A673 (cell line): ENCODE data around the gene TRIM15. TPM values are rescaled to one million over a fixed set of nuclear protein-coding genes. Genes with fewer than 3 reads are reported as not detected.

Experiments
- BruUV-seq: library from RNA; stranded (reverse); fragments of 400-500 nt; replicated peaks from 2 replicates; lab custom pipeline; 2021; lab: Mats Ljungman, UMichigan
- CTCF ChIA-PET: fragments of 300-600 bp; sonication (Branson Sonifier 250); formaldehyde crosslinking; loops from one replicate; lab custom pipeline; 2022; ENCODE audit warnings: antibody characterized with exemption; lab: Charles Lee
- POLR2A ChIA-PET: fragments of 300-600 bp; sonication (Branson Sonifier 250); formaldehyde crosslinking; loops from one replicate; lab custom pipeline; 2022; ENCODE audit warnings: antibody characterized with exemption; ENCODE audit not compliant: low non-redundant PET; lab: Charles Lee
- DNase-seq: peaks from one replicate; pipeline ENCODE4 v3.0.0-alpha.2; 2015; ENCODE audit warnings: low spot score
- H3K27ac ChIP-seq: fragments of 200-600 bp; sonication (generic); 2 replicates; pipeline ENCODE4 v1.5.1; 2016; ENCODE audit warnings: mixed run types, low read depth, mild to moderate bottlenecking, mixed read lengths, antibody characterized with exemption, low read length; ENCODE audit not compliant: poor library complexity, severe bottlenecking
- H3K27me3 ChIP-seq: fragments of 200-600 bp; sonication (generic); replicated peaks from 2 replicates; pipeline ENCODE4 v1.6.1; 2017; ENCODE audit warnings: mixed run types, low read depth, mild to moderate bottlenecking, mixed read lengths, antibody characterized with exemption, low read length; ENCODE audit not compliant: insufficient read depth, poor library complexity
- H3K36me3 ChIP-seq: fragments of 200-600 bp; sonication (generic); 2 replicates; pipeline ENCODE4 v1.6.1; 2016; ENCODE audit warnings: mixed run types, mild to moderate bottlenecking, mixed read lengths, antibody characterized with exemption, low read length; ENCODE audit not compliant: insufficient read depth, poor library complexity, severe bottlenecking
- H3K4me1 ChIP-seq: fragments of 200-600 bp; sonication (generic); 2 replicates; pipeline ENCODE4 v1.6.1; 2017; ENCODE audit warnings: mixed run types, mild to moderate bottlenecking, mixed read lengths, antibody characterized with exemption, low read length; ENCODE audit not compliant: insufficient read depth, poor library complexity, severe bottlenecking
- H3K4me3 ChIP-seq: fragments of 200-600 bp; sonication (generic); 2 replicates; pipeline ENCODE4 v1.5.1; 2016; ENCODE audit warnings: low read depth, mixed run types, mild to moderate bottlenecking, mixed read lengths, low read length; ENCODE audit not compliant: poor library complexity, severe bottlenecking
- H3K9me3 ChIP-seq: fragments of 200-600 bp; sonication (generic); 2 replicates; pipeline ENCODE4 v1.6.1; 2016; ENCODE audit warnings: mixed run types, low read depth, mild to moderate bottlenecking, mixed read lengths, antibody characterized with exemption, low read length; ENCODE audit not compliant: poor library complexity, severe bottlenecking
- CTCF ChIP-seq: fragments of 300-800, 200-600 bp; sonication (generic); conservative IDR thresholded peaks from 2 replicates; pipeline ENCODE4 v1.5.1; 2017; ENCODE audit warnings: low read depth, mild to moderate bottlenecking, antibody characterized with exemption, low read length, moderate library complexity, mixed read lengths
- EZH2 ChIP-seq: fragments of 200-600 bp; sonication (generic); IDR thresholded peaks from 2 replicates; pipeline ENCODE4 v1.6.1; 2017; ENCODE audit warnings: borderline replicate concordance, low read depth, mild to moderate bottlenecking, mixed read lengths, antibody characterized with exemption, low read length; ENCODE audit not compliant: poor library complexity, severe bottlenecking
- intact Hi-C: fragments of 100-400 bp; cut with micrococcal nuclease; formaldehyde crosslinking; loops from one replicate; pipeline ENCODE4 v1.10.0; 2022; ENCODE audit not compliant: unreplicated experiment
- total RNA-seq: library from RNA; stranded (reverse); gene quantifications from 2 replicates; pipeline ENCODE4 v1.2.3, GENCODE V29; 2021

Gene TRIM15
- total RNA-seq, 1 experiment from 2014 or later: not detected

- H3K4me1 ChIP-seq: peaks cover 20% of the 10 kb centered on the region
- peak overlapping the region; percentile 82 for H3K27ac ChIP-seq
- ChIA-PET CTCF (no interaction called here), POLR2A (no interaction called here)
- BruUV-seq: no TSS peak
- intact Hi-C loops: loop anchor here (10.0 kb wide), 1 partner anchor 111 kb away; the partner anchor contains the start of gene TRIM39
- no peaks in the 10 kb centered on the region for H3K27me3 ChIP-seq
- no peaks in the 10 kb centered on the region for H3K9me3 ChIP-seq
- TF ChIP-seq CTCF (no peak), EZH2 (no peak)
- DNase-seq: peak; percentile 72
- H3K4me3 ChIP-seq: peak overlapping the region; percentile 74
- H3K36me3 ChIP-seq: no peaks in the 10 kb centered on the region
Observed at GRCh38 chr6:30213957-30214656, 50.8 kb downstream of the TRIM15 start.

GRCh38 chr6:30214657-30214982 is 51.3 kb downstream of the TRIM15 start:
- POLR2A ChIA-PET: no interaction called here
- H3K4me3 ChIP-seq: peak overlapping the region; percentile 74
- H3K27me3 ChIP-seq: no peaks in the 10 kb centered on the region
- DNase-seq: no peak
- no TSS peak for BruUV-seq
- peaks cover 20% of the 10 kb centered on the region for H3K4me1 ChIP-seq
- no peaks in the 10 kb centered on the region for H3K9me3 ChIP-seq
- intact Hi-C loops: loop anchor here (10.0 kb wide), 1 partner anchor 110 kb away; the partner anchor contains the start of gene TRIM39
- no peaks in the 10 kb centered on the region for H3K36me3 ChIP-seq
- CTCF ChIA-PET: no interaction called here
- peak overlapping the region; percentile 82 for H3K27ac ChIP-seq
- TF ChIP-seq CTCF: no peak
- TF ChIP-seq EZH2: no peak

GRCh38 chr6:30216096-30216495 is 52.8 kb downstream of the TRIM15 start:
- Histone ChIP-seq H3K27me3 (no peaks in the 10 kb centered on the region), H3K4me3 (no peak overlapping the region), H3K27ac (no peak overlapping the region), H3K9me3 (no peaks in the 10 kb centered on the region), H3K4me1 (peaks cover 13% of the 10 kb centered on the region), H3K36me3 (no peaks in the 10 kb centered on the region)
- intact Hi-C loops: loop anchor here (10.0 kb wide), 1 partner anchor 109 kb away; the partner anchor contains the start of gene TRIM39
- no TSS peak for BruUV-seq
- ChIA-PET POLR2A (no interaction called here), CTCF (no interaction called here)
- DNase-seq: no peak
- TF ChIP-seq EZH2: no peak
- TF ChIP-seq CTCF: no peak
